ENCODE measurements around the gene CNPY4.

The CNPY4 gene

DNA sequence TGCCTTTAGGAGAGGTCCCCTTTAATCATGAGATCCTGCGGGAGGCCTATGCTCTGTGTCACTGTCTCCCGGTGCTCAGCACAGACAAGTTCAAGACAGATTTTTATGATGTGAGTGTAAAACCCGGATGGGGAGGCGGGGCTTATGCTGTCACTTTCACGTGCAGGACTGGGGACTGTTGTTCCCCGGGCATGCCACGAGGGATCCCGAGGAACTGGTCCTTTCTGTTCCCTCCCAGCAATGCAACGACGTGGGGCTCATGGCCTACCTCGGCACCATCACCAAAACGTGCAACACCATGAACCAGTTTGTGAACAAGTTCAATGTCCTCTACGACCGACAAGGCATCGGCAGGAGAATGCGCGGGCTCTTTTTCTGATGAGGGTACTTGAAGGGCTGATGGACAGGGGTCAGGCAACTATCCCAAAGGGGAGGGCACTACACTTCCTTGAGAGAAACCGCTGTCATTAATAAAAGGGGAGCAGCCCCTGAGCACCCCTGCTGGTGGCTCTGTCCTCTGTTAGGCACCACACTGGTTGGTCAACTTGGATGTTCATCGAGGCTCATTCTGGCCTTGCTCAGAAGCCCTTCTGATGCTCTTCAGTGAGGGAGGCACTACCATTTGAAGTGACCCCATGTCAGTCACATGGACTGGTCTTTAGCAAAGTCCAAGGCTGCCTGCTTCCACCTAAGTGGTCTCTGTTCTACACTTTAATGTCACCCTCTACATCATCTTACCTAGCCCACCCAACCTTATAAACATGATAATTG lies 27.8 kb upstream of the CNPY4 start:
- DNase-seq: no peak

DNA sequence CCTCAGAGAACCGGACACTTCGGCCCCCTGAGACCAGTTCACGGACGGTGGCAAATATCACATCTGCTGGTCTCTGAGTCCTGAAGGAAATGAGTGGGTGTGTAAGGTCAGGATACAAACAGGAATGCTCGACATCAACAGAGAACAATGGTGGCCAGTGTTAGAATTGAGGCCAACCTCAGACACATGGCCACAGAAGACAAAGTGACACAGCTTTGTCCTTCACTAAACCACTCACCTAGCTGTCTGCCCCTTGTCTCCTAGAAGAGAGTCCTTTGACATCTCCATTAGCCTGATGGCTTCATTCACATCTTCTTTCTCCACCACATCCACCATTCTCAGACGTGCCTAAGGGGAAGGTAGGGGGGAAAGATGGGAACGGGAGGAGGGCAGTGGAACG lies 26.4 kb upstream of the CNPY4 start:
- DNase-seq: no peak

GRCh38 chr7:100093498-100093897 lies 25.9 kb upstream of the CNPY4 start:
- DNase-seq: no peak

- DNase-seq: no peak
Measured at GRCh38 chr7:100093925-100094486, 25.4 kb upstream of the CNPY4 start.

- no peak for DNase-seq
Measured at GRCh38 chr7:100095289-100095688, 24.1 kb upstream of the CNPY4 start.

DNA sequence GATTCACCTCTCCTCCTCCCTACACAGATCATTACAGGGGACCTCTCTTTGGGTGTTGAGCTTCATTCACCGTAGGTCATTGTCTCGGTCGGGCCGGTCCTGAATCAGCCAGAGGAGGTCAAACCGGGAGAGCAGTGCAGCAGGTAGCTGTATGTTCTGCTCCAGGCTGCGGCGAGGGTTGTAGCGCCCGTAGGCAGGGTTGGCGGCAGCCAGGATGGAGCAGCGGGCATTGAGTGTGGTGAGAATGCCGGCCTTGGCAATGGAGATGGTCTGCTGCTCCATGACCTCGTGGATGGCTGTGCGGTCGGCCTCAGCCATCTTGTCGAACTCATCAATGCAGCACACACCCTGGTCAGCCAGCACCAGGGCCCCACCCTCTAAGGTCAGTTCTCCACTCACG lies 23.7 kb upstream of the CNPY4 start:
- DNase-seq: no peak

GRCh38 chr7:100098913-100099312 lies 20.5 kb upstream of the CNPY4 start:
- DNase-seq: no peak

GRCh38 chr7:100099452-100099851 lies 20.0 kb upstream of the CNPY4 start:
- no peak for DNase-seq

DNA sequence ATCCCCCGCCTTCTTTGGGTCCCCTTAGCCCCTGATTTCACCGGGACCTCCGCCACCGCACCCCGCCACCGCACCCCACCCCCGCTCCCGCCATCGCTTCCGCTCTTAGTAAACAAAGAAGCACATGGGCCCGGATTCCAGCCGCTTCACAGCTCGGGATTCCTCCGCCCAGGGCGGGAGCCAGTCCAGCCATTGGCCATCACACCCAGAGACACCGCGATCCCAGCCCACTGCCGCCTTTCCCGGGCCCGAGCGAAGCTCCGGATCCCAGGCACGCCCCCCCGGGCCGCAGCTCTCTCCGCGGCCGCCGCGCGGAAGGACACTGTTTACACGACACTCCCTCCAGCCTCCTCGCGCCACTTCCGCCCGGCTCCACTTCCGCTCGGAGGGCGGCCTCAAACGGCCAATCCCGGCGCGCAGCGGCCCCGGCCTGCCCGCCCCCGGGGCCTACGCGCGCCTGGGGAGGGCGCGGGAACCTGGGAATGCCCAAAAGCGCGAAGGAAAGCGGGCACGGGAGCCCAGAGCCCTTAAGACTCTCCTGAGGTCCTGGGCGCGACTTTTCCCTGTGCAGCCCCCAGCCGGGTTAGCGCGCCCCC lies 18.9 kb upstream of the CNPY4 start:
- peak; percentile 98 for DNase-seq

GRCh38 chr7:100101016-100101862 lies 18.2 kb upstream of the CNPY4 start, which contains the start of the genes AP4M1 and MCM7:
AP4M1 (plus strand) TSS chr7:100101643; CDS start chr7:100101715, 72 bp downstream.
MCM7 (minus strand) TSS chr7:100101397; CDS start chr7:100101294, 103 bp downstream.
- peak; percentile 100 for DNase-seq

- peak; percentile 15 for DNase-seq
Measured at GRCh38 chr7:100102950-100103840, 16.2 kb upstream of the CNPY4 start.

DNA sequence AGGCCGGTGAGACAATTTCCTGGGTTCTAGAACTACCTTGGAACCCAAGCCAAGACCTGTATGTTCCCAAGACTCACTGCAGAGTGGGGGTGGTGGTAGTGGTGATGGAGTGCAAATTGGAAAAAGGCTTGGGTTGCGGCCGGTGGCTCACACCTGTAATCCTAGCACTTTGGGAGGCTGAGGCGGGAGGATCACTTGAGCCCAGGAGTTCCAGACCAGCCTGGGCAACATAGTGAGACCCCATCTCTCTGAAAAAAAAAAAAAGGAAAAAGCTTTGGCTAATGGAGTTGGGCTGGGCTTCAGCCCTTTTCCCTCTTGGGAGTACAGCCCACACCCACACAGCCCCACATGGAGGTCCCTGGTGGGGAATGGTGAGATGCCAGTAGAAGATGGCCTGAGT lies 13.9 kb upstream of the CNPY4 start:
- no peak for DNase-seq

- DNase-seq: no peak
Measured at GRCh38 chr7:100106633-100107032, 12.8 kb upstream of the CNPY4 start.

DNA sequence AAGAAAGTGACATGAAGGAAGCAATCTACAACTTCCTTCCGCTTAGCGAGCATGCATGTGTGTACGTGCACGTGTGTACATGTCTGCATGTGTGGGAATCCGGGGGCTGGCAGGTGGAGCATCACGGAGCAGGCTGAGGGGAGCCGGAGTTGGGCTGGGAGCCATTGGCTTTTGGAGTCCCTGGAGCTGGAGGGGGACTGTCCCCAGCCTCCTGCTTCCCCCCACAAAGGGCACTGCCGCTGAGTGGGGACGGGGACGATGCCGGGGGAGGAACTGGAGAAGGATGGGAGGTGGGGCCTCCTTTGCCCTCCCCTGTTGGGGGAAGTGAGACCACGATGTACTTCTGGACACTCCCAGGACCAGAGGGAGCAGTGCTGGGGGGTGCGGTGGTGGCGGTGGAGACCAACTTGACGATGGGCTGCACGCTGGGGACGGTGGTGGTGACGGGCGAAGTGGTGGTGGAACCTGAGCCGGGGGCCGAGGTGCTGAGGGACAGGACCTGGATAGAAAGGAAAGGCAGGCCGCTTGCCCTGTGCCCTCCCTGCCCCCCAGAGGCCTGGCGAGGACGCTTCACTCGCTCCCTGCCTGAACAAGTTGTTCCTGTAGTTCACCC lies 12.2 kb upstream of the CNPY4 start:
- no peak for DNase-seq

DNA sequence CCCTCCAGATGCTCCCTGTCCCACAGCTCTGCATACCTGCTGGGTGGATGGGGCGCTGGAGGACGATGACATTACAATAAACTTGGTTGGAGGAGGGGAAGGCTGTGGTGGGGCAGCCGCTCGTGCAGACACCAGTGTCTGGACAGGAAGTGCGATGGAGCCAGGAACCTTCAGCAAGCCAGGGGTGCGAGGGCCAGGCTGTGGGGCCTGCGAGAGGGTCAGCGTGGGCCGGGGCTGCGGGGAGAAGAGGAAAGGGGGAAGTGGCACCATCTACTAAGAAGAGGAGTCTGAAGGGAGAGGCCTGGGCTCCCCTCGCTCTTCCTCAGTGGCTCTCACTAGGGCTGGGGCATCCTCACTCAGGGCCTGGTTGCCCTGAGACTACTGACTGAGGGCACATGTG lies 11.5 kb upstream of the CNPY4 start:
- DNase-seq: no peak

GRCh38 chr7:100109521-100110163 lies 9.8 kb upstream of the CNPY4 start:
- no peak for DNase-seq

GRCh38 chr7:100111156-100111555 lies 8.3 kb upstream of the CNPY4 start:
- DNase-seq: no peak

GRCh38 chr7:100111914-100112313 lies 7.5 kb upstream of the CNPY4 start:
- DNase-seq: no peak

GRCh38 chr7:100115026-100115425 lies 4.4 kb upstream of the CNPY4 start:
- no peak for DNase-seq

DNA sequence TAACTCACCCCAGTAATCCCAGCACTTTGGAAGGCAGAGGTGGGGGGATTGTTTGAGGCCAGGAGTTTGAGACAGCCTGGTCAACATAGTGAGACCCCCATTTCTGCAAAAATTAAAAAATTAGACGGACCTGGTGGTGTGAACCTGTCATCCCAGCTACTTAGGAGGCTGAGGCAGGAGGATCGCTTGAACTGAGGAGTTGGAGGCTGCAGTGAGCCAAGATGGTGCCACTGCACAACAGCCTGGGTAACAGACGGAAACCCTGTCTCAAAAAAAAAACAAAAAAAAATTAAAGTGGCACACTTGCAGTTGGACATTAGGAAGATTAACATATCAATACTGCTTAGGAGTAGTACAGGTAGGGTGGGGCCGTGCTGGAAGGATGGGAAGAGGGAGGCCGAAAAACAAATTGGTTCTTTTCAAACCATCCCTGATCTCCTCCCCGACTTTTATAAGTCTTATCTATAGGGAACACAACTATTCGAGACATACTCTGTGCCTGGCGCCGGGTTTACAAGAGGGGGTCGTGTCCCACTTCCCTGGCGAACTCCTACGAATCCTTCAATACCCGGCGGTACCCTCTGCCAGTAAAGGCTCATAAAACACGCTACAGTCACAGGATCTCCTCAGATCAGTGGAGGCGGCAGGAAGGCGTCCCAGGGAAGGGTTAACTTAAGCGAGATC lies 904 bp upstream of the CNPY4 start:
- no peak for DNase-seq

All from fibroblast of skin of scalp (primary cell).